HG02588 (cell line): ENCODE measurements around the gene FMN1.
"Not testable (repeated sequence)": the region's sequence is repeated elsewhere in the genome, so short reads cannot be mapped to it uniquely, and the experiment has no call there.

Experiments used
- ATAC-seq: cut with Tn5 transposase; IDR thresholded peaks from one replicate; pipeline ENCODE4 v1.9.1; 2021; ENCODE audit warnings: mild to moderate bottlenecking, moderate library complexity; ENCODE audit not compliant: unreplicated experiment

FMN1 gene

GRCh38 chr15:33095641-33096040 lies 98.9 kb downstream of the FMN1 start:
- ATAC-seq = no peak

- no peak for ATAC-seq
These were observed 100.2 kb downstream of the FMN1 start for GRCh38 chr15:33094336-33094735.

GRCh38 chr15:33093222-33093621 lies 101.3 kb downstream of the FMN1 start:
- no peak for ATAC-seq

- no peak for ATAC-seq
These were observed 102.4 kb downstream of the FMN1 start for GRCh38 chr15:33091983-33092693.

DNA sequence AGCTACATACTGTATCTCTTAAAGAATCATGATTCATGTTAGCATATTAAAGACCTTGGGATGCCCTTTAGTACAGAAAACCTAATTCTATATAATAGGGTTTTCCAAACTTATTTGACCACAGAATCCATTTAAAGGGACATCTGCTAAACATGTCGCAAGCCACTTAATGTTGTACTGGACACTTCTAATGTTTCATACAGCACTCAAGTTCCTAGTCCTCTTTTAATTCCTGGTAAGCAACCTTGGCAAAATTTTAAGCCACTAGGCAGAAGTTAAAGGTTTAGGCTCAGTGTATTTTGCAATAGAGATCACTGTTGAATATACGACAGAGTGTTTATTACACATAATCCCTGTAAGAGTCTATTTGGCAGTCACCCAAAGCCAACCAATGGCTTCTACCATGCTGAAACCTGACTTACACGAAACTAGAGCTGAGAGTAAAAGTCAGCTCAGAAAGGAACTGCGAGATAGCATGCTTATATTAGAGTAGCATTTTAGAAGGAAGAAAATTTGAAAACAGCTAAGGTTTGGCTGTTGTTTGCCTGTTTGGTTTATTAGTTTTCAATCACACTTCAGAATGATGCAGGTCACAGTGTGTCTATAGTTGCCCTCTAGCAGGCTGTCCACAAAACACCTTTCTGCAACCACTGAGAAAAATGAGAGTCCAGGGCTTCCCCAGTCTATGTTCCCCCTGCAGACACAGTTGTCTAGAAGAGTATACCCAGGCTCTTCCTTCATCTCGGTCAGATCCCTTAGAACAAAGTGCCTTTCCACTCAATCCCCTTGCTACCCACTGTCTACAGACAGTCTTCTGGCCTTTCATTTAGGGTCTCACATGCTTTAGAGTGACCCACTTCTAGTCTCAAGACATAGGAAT lies 104.4 kb downstream of the FMN1 start:
- ATAC-seq = no peak

- ATAC-seq = no peak
These were observed 105.2 kb downstream of the FMN1 start for GRCh38 chr15:33089165-33089877.

- ATAC-seq = no peak
These were observed 107.9 kb downstream of the FMN1 start for GRCh38 chr15:33086500-33087121.

GRCh38 chr15:33084661-33085060 lies 109.9 kb downstream of the FMN1 start:
- no peak for ATAC-seq

GRCh38 chr15:33083232-33084081 lies 111.1 kb downstream of the FMN1 start:
- no peak for ATAC-seq

GRCh38 chr15:33080006-33080405 lies 114.5 kb downstream of the FMN1 start:
- no peak for ATAC-seq

DNA sequence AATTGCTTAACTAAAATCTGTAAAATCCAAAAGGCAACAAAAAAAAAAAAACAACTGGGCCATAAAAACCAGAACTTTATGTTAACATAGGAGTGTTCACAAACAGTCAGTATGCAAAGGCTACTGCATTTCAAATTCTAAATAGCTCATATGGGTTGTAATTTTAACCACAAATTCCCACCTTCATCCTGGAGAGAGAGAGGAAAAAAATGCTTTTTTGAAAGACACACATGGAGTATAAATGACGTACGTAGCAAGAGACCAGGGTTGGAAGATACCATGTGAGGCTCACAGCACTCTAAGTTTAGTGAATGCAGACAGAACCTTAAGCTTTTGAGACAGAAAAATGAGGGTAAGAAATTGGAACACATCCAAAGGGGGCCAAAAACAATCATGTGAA lies 115.9 kb downstream of the FMN1 start:
- ATAC-seq = no peak

DNA sequence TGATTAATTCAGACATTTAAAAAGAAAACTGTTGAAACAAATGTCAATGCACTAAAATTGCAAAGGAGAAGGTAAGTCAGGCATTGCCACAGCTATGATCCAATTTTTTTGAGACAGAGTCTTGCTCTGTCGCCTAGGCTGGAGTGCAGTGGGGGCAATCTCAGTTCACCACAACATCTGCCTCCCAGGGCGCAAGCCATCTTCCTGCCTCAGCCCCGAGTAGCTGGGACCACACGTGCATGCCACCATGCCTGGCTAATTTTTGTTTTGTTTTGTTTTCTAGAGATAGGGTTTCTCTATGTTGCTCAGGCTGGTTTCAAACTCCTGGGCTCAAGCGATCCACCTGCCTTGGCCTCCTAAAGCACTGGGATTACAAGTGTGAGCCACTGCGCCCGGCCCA lies 117.6 kb downstream of the FMN1 start:
- ATAC-seq = no peak

- ATAC-seq = no peak
These were observed 119.6 kb downstream of the FMN1 start for GRCh38 chr15:33074942-33075341.

DNA sequence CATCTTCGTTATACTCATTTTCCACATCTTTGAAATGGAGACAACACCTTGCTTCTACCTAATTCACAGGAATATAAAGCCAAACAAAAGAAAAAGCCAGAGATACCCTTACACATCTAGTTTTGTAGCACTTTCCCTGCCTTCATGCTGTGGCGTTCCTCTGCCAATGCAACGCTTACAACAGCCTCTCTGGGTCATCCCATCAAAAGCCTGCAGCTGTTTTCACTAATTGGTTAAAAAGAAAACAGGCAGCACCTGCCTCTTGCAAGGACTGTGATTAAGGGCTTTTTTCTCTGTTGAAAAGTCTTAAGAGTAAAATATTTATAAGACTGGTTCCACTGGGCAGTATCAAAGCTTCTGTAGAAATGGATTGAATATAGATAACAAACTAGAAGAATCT lies 120.3 kb downstream of the FMN1 start:
- no peak for ATAC-seq

DNA sequence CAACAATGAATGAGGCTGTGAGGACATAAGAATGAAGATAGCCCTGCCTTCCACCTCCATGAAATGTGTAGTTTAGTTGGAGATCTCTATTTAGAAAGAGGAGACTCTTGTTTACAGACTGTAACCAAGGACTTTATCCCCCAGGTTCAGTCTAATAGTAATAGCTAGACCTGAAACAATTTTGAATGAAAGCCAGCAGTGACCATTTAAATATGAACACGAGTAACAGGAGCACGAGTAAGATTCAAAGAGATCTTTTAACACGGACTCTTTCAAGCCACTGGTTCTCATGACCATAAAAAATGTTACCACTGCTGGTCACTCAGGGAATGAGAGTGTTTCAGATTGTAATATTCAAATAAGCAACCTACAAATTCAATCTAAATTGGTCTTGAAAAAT lies 123.1 kb downstream of the FMN1 start:
- ATAC-seq = no peak

DNA sequence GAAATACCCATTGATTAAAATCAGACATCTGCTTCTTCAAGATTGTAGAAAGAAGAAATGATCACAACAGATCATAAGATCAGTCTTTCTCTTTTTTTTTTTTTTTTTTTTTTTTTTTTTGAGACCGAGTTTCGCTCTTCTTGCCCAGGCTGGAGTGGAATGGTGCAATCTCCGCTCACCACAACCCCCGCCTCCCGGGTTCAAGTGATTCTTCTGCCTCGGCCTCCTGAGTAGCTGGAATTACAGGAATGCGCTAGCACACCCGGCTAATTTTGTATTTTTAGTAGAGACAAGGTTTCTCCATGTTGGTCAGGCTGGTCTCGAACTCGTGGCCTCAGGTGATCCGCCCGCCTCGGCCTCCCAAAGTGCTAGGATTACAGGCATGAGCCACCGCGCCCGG lies 124.6 kb downstream of the FMN1 start:
- ATAC-seq = not testable (repeated sequence)

GRCh38 chr15:33069161-33069560 lies 125.4 kb downstream of the FMN1 start:
- ATAC-seq = no peak

- no peak for ATAC-seq
These were observed 126.0 kb downstream of the FMN1 start for GRCh38 chr15:33068511-33068990.

DNA sequence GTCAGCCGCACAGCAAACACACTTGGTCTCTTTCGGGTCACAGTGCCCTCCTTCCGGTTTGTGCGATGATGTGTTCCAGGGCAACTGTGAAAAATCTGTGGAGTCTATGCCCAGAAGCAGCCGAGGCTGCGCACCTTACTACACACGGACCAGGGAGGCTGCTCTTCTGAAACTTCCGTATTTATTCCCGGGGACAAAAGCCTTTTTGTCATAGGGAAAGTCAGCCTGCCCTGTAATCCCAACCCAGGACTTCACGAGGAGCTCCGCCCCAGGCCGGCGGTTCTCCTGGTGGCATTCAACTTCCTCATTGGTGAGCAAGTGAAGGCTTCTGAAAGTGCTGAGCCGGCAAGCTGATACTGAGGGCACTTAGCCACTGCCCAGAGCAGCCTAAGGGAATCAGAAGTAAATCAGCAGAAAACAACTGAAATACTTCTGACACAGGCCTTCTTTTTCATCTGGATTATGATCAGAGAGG lies 126.5 kb downstream of the FMN1 start:
- no peak for ATAC-seq

- ATAC-seq = no peak
These were observed 127.1 kb downstream of the FMN1 start for GRCh38 chr15:33067456-33067855.
